HG02885 (cell line): ENCODE measurements around the gene SNAP29.
"Not testable (repeated sequence)": the region's sequence is repeated elsewhere in the genome, so short reads cannot be mapped to it uniquely, and the experiment has no call there.

Experiments used
- ATAC-seq: cut with Tn5 transposase; IDR thresholded peaks from one replicate; pipeline ENCODE4 v1.9.1; 2021; ENCODE audit warnings: mild to moderate bottlenecking; ENCODE audit not compliant: unreplicated experiment, poor library complexity

Gene SNAP29

DNA sequence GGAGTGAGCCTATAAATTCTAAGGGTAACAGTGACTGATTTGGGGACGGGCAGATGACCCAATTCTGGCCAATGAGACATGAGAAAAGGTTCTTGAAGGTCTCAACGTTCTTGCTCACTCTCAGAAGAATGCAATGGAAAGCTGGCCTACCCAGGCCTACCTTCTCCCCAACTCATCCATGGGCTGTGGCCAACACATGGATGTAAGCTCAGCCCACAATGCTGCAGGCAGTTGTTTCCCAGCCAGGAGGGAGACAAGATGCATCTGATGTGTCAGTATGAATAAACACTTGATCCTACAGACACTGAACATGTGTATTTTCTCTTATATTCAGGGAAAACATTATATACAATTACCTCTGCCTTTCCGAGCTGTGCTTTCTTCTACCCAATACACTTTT is 24.6 kb upstream of the SNAP29 start:
- ATAC-seq: no peak

DNA sequence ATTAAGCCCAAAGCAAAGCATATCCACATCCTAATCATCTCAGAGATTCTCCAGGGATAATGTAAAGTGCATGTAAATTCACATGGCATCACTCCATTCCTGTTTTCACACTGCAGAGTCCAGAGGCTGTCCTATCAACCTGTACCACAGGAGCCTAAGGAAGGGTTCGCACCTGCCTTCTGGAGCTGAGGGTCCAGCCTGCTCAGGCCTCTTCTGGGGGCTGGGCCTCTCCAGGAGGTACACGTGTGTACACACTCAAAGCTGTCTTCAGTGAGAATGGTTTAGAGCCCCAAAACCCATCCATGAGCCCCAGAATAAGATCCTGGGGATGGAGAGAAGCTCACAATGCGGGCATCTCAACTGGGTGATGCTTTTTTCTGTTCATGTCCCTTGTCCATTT is 24.1 kb upstream of the SNAP29 start:
- ATAC-seq: no peak

DNA sequence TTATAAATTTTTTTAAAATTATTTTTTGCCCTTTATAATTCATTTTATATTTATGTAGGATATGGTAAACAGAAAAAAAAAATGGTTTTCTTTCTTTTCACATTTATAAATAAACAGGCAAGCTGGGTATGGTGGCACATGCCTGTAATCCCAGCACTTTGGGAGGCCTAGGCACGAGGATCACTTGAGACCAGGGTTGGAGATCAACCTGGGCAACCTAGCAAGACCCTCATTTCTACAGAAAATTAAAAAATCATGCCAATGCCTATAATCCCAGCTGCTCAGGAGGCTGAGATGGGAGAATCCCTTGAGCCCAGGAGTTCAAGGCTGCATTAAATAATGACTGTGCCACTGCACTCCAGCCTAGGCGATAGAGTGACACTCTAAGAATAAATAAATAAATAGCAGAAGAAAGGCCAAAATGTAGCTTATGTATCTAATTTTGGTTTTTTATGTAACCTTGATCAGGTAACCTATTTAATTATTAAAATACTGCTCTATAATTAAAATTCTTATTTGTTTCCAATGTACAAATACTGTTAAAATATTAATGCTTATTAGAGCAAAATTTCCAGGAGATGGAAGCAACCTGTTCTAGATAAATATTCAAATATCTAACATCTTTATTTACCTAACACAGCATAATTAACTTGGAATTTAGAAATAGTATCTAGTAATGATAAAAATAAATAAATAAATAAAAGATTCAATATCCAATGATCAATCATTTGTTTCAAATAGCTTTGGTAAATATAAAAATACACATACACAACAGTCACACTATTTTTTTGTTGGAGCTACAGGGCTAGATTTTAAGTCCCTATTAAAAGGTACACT is 21.6 kb upstream of the SNAP29 start:
- no peak for ATAC-seq

DNA sequence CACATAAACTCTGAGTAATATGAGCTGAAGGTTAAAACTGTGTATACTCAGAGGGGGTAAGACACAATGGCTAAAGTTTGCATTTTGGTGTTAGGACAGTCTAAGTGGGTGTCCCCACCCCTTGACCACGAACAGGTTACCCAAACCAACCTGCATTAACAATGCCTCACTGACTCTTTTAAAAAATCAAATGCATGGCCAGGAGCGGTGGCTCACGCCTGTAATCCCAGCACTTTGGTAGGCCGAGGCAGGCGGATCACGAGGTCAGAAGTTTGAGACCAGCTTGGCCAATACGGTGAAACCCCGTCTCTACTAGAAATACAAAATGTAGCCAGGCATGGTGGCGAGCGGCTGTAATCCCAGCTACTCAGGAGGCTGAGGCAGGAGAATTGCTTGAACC is 19.5 kb upstream of the SNAP29 start:
- ATAC-seq: not testable (repeated sequence)

DNA sequence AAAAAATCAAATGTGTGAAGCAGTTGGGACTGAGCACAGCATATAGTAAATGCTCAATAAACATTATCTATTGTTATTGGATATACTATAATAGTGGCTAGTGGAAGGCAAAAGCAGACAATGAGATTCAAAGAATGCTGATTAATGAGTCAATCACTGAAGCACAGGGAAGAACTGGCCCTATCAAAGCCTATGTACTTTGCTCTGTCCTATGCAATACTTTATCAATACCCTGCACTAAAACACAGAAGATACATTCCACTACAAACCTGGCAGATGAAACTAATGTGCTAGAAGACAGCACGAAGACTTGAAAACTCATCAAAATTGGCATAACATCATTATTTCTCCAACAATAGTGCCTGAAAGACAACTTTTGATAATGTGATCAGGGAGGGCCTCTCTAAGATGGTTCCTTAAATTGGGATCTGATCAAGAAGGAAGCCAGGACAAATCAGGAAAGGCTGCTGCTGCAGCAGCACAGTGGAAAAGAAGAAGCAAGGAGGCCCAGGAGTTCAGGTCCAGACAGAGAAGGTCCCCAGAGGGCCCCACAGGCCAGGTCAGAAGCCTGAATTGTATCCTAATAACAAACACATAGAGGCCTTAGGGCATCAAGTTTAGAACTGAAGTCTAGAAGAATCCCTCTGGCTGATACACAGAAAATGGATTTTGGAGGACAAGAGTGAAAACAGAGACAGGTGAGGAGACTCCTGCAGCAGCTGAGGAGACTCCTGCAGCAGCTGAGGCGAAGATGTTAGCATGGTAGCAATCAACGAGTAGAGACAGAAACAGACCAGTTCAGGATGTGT is 18.8 kb upstream of the SNAP29 start:
- ATAC-seq: no peak

DNA sequence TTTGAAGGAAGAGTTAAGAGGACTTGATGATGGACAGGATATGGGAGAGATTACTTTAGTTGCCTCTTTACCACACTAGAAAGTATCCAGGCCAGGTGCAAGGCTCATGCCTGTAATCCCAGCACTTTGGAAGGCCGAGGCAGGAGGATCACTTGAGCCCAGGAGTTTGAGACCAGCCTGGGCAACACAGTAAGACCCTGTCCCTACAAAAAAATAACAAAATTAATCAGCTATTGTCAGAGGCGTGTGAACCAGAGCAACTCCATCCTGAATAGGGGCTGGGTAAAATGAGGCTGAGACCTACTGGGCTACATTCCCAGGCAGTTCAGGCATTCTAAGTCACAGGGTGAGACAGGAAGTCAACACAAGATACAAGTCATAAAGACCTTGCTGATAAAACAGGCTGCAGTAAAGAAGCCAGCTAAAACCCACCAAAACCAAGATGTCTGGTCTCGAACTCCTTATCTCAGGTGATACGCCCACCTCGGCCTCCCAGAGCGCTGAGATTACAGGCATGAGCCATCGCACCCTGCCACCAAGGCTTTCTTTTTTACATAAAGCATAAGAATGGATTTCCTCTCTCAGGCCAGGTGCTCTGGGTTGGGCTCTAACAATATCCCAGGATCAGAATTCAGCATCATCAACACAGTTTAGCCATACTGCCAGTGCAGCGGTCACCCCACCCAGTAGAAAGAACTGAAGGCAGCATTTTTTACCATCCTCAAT is 18.0 kb upstream of the SNAP29 start:
- no peak for ATAC-seq

GRCh38 chr22:20843501-20843900 is 15.3 kb upstream of the SNAP29 start:
- ATAC-seq: no peak

DNA sequence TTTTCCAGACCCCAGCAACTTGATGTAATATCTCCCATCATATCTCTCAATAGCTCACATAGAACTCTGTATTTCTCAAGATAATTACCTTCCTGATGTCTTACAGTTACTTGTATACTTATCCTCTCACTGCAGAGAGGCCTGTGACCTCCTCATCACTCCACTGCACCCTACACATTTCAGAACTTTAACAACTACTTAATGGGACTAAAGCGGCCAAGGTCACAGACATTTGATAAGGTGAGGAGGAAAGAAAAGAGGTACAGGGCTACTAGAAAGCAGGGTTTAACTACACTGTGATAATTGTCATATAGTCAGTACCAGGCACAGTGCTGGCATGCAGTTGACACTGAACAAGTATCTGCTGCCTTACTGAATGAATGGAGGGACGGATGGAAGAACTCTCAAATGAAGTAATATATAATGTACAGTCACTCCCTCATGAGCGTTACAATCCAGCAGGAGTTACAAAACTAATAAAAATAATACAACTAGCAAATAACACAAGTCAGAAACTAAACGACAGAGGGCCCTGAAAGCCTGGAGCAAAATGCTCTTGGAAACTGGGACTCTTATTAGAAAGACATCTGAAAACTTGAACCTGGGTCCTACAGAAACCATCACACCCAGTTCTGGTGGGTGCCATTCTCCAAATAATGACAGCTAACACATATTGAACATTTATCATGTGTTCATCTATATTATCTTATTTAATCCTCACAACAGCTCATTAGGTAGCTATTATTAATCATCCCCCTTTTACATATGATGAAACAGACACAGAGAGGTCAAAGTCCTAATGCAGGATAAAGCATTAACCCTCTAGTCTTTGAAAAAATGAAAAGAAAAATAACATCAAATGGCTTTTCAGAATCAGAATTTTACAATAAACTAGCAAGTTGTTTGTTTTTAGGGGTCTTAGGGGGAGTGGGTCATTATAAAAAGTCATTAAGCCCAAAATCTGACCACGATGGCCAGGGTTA is 14.5 kb upstream of the SNAP29 start:
- no peak for ATAC-seq

GRCh38 chr22:20847318-20847822 is 11.4 kb upstream of the SNAP29 start:
- no peak for ATAC-seq

- ATAC-seq: no peak
Measured at GRCh38 chr22:20852076-20852475, 6.7 kb upstream of the SNAP29 start.

DNA sequence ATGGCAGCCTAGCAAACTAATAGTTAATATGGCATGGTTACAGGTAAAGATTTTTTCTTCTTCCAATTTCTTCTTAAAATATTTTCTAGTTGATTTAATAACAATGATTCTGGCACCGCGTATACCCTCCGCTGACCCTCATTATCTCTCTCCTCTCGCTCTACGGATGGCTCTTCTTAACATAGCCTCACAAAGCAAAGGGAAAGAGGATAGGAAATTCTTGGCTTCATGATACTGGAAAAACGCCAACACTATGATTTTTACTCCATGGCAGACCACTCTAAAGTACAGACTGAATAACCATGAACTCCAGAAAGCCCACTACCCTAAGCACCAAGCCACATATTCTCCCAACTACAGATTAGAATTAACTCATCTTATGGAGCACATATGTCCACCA is 6.3 kb upstream of the SNAP29 start:
- ATAC-seq: no peak

DNA sequence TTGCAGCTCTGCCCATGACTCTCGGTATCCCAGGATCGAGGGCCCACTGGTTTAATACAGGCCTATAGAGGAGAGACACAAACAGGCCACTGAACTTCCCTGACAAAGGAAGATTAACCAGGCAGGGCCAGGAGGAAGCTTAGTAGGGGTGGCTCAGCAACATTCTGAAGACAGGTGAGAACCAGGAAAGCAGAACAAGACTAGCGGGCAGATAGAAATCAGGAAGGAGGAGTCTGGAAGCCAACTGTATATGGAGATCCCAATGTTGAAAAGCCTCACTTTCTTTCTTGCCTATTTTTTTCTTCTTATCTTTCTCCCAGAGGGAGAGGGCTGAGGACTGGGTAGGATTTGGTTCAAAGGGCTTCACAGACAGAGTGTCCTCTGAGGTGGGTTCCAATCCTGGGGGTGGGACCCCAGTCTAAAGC is 5.6 kb upstream of the SNAP29 start:
- no peak for ATAC-seq

DNA sequence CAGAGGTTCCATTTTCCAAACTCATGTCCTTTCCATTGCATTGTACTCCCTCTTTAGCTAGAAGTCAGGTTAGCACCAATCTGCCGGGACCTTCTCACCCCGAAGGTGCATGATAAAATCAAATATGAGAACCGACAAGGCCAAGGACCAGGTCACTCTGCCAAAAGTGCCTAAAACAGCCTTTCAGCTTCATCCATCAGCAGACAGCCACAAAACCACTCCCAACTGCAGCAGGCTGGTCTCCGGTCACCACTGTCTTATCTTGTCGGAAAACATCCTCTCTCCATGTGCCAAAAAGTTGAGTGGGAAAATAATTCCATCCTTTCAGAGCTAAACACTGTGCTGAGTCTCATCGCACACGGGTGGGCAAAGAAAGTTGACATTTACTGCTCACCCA is 1.6 kb upstream of the SNAP29 start:
- no peak for ATAC-seq

DNA sequence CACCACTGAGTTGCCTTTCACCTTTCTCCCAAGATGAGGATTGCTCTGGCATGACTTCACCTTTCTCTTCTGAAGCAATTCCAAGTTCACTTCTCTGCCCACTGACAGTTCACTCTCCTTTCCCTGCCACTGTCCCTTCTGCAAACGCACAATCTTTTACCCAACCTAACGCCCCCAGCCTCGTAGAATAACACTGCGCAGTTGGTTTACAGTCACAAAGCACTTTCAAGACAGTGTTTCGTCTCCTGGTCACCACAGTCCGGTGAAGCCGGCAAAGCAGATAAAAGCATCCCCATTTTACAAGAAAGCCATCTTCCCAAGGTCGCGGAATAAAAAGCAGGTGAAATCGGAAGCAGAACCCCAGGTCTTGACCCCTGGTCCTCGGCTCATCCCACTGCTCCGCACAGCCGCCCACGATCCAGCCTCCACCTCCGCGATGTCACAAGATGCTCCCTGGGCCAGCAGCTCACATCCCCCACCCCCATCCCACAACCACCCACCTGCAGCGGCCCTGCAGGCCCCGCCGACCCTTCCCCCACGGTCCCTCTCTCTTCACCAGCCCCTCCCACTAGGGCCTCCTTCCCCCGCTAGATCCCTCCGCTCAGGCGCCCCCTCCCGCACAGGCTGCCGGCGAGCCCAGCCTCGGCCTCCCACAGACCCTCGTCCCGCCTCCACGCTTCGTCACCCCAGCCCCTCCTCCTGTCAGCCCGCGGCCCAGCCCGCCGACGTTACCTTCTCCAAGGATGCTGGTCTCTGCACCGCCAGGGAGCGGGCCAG is 781 bp upstream of the SNAP29 start:
- peak; percentile 50 for ATAC-seq

DNA sequence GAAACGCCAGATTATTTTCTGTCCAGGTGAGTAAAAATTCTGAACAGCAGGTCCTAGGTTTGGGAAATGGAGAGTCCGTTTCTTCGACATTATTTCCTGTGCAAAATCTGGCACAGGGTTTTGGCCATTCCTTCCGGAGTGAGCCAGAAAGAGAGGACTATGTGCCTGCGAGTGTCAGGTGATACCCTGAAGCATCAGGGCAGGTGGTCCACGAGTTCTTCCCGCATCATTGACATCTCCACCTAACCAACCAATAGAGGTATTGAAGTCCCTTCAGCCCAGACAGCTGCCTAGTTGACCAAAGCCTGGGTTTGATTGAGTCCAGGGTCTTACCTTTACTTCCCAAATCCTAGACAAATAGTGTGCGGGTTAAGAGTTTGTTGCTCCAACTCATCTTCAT is 808 bp downstream of the SNAP29 start:
- ATAC-seq: no peak

- no peak for ATAC-seq
Measured at GRCh38 chr22:20862540-20862939, 3.7 kb downstream of the SNAP29 start.

DNA sequence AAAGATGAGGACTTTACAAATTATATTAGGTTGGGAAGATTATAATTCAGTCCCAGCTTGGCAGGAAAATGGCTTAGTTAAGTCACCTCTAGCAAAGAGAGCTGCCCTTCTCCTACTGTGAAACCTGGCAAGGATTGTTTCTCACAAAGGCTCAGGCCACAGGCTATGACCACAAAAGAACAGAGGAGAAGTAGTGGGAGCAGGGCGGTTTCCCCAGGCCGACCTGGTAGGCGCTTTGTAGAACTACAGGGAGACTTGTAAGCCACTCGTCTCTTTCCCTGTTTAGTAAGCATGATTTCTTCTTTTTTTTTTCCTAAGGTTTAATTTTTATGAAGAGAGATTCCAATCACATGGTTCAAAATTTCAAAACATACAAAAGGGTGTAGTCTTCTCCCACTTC is 4.6 kb downstream of the SNAP29 start:
- no peak for ATAC-seq

GRCh38 chr22:20864186-20864908 is 5.5 kb downstream of the SNAP29 start:
- no peak for ATAC-seq
